Heart right ventricle (tissue), 16 donors: ENCODE data around the gene PLAC1. TPM values are rescaled to one million over a fixed set of nuclear protein-coding genes. Genes with fewer than 3 reads are reported as not detected.

Source experiments
- ATAC-seq, 8 donors: fragments of 200-7000 bp; cut with Tn5 transposase; one replicate each; pipeline ENCODE4 v1.9.1; 2020; ENCODE audit warnings: mild to moderate bottlenecking in 8 of 8, moderate library complexity in 8 of 8, moderate number of reproducible peaks in 1 of 8
- DNase-seq, 2 donors: peaks; one replicate each; pipeline ENCODE4 v3.0.0-alpha.2; 2020
- H3K27ac ChIP-seq, 10 donors: fragments of 200-600 bp; sonication (generic) in 2 of 10; one replicate each; pipeline versions ENCODE4 v1.5.0 to v1.8.0; 2020 to 2022; ENCODE audit warnings: mild to moderate bottlenecking in 3 of 10
- H3K27me3 ChIP-seq, 7 donors: fragments of 200-600 bp; one replicate each; pipeline ENCODE4 v1.8.0; 2021 to 2022; ENCODE audit warnings: mild to moderate bottlenecking in 2 of 7
- H3K36me3 ChIP-seq, 9 donors: fragments of 200-600 bp; sonication (generic) in 1 of 9; one replicate each; pipeline versions ENCODE4 v1.5.0 to v1.8.0; 2020 to 2022; ENCODE audit warnings: mild to moderate bottlenecking in 2 of 9
- H3K4me1 ChIP-seq, 9 donors: fragments of 200-600 bp; sonication (generic) in 1 of 9; one replicate each; pipeline versions ENCODE4 v1.5.0 to v1.8.0; 2020 to 2022; ENCODE audit warnings: mild to moderate bottlenecking in 4 of 9
- H3K4me3 ChIP-seq, 10 donors: fragments of 200-600 bp; sonication (generic) in 2 of 10; one replicate each; pipeline versions ENCODE4 v1.5.0 to v1.8.0; 2020 to 2022; ENCODE audit warnings: mild to moderate bottlenecking in 7 of 10, moderate library complexity in 2 of 10
- H3K9me3 ChIP-seq, 11 donors: fragments of 200-600 bp in 10 of 11; sonication (generic) in 2 of 11; one replicate each; pipeline versions ENCODE4 v1.5.0 to v1.8.0; 2013 to 2022; ENCODE audit warnings: mild to moderate bottlenecking in 2 of 11, control low read depth in 1 of 11, moderate library complexity in 1 of 11
- WGBS, 2 donors: extraction: QIAGEN DNeasy Blood & Tissue Kit; methylation state at CpG; one replicate each; pipeline ENCODE4 v1.1.7; 2013; ENCODE audit warnings: inconsistent platforms in 1 of 2; 5-methylcytosine and 5-hydroxymethylcytosine counted together
- intact Hi-C, 10 donors: fragments of 100-400 bp; cut with DNase I; formaldehyde crosslinking; loops; one replicate each; pipeline versions ENCODE4 v1.11.1 to v1.14.2; 2022
- polyA plus RNA-seq, 2 donors: library from polyadenylated mRNA; stranded (reverse); fragments of 200-250 nt; gene quantifications; one replicate each; pipeline ENCODE4 v1.2.3, GENCODE V29; 2013
- total RNA-seq, 10 donors: library from RNA; stranded (reverse); fragmentation: NEBNext Ultra II Directional in 3 of 10; extraction: Animal tissue kit (Norgen Biotek cat#: 25700) in 3 of 10; gene quantifications; one replicate each; pipeline versions ENCODE4 v1.2.1 to v1.2.4, GENCODE V29; 2021 to 2023
- TF ChIP-seq, protein P1 (sequence below), 9 donors: fragments of 200-600 bp; sonication (generic) in 2 of 9; IDR thresholded peaks; one replicate each; pipeline versions ENCODE4 v1.5.0 to v1.8.0; 2021 to 2022; ENCODE audit warnings: antibody characterized with exemption in 9 of 9, mild to moderate bottlenecking in 5 of 9, moderate library complexity in 1 of 9
- donor health status: Arrhythmogenic right ventricular cardiomyopathy.
- donor health status: ischemic (EF 13 %, LVEDD 7.1; RV severe dilation, severe dysfunction).
- donor health status: healthy with polysubstance abuse.
- donor health status: DM: no; HTN: yes; CAD: no.
- donor health status: DM: no; HTN: no; CAD: no.
- donor health status: ischemic (EF 25% LVEDD 6.9; RV normal size, moderate dysfunction).
- donor health status: ischemic (EF 25% LVEDD 5.7; RV mildly dilated, moderate dysfunction).
- donor health status: healthy.
- donor health status: DM: yes; HTN: yes; CAD: no.
- donor health status: Ischemic cardiomyopathy.
- donor health status: ischemic (EF 35%, LVEDD 5.7; RV mildly dilated, moderate dysfunction).
- donor health status: nonischemic (EF 11% LVEDD 7.7; RV severe dilation, severe dysfunction).
- donor health status: DM: yes; HTN: yes; CAD: no.
- donor health status: PGD.
- donor health status: ischemic (EF 29% LVEDD 5.4; RV normal size, mild dysfunction).
- donor health status: nonischemic (EF 23%, LVEDD 6.1; RV moderate dilation, normal function).

Gene PLAC1
- total and polyA plus RNA-seq, 12 donors, result not detected

DNA sequence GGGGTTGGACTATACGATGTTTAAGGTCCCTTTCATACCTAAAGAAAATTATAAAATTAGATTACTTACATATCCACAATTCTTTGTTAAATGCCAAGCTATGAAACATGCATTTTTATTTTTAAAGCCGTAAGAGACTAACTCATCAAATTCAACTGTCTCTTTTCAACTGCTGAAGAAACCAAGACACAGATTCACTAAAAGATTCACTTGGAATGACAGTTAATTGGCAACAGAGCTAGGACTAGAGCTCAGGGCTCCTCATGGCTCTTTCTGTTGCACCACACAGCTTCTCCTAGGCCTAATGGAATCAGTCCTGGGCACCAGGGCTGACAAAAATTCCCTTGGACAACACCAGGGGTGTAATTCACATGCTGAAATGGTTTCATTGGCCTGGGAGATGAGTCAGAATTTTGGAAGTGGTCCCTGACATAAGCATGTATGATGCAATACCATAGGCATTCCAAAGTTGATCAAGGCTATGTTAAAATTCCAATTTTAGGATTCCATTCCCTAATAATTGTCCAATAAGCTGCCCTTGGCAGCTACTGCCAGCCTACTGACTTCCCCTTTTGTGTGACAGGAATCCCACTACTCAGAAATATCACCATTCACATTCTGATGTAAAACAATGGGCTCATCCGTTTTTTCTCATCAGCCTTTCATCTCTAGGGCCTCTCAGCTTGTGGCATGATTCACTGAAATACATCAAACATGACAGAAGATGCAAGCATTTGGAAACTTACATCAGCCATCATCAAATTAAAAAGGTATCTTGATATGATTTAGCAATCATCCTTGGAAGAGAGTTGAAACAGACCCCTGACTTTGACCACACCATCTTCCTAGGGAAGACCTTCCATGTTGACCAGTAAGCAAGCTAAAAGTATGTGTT lies 54.2 kb downstream of the PLAC1 start:
- 80 to 81% methylated on average over 3 of the region's 3 CpGs for WGBS, 2 donors
- ATAC-seq, result peak in 3 of 8 donors; percentile 42 to 75 (median 46)
- Histone ChIP-seq H3K27ac (no peak overlapping the region), H3K9me3 (peaks cover 0 to 6% (median 0%) of the 10 kb centered on the region in 11 donors), H3K4me3 (no peak overlapping the region), H3K27me3 (peaks cover 0 to 7% (median 0%) of the 10 kb centered on the region in 7 donors), H3K4me1 (peaks cover 0 to 21% (median 0%) of the 10 kb centered on the region in 9 donors), H3K36me3 (no peaks in the 10 kb centered on the region)
- no peak for DNase-seq
- intact Hi-C loops, result no loop called here
- TF ChIP-seq, protein P1, sequence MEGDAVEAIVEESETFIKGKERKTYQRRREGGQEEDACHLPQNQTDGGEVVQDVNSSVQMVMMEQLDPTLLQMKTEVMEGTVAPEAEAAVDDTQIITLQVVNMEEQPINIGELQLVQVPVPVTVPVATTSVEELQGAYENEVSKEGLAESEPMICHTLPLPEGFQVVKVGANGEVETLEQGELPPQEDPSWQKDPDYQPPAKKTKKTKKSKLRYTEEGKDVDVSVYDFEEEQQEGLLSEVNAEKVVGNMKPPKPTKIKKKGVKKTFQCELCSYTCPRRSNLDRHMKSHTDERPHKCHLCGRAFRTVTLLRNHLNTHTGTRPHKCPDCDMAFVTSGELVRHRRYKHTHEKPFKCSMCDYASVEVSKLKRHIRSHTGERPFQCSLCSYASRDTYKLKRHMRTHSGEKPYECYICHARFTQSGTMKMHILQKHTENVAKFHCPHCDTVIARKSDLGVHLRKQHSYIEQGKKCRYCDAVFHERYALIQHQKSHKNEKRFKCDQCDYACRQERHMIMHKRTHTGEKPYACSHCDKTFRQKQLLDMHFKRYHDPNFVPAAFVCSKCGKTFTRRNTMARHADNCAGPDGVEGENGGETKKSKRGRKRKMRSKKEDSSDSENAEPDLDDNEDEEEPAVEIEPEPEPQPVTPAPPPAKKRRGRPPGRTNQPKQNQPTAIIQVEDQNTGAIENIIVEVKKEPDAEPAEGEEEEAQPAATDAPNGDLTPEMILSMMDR (IDR thresholded peaks at IDR 0.05), result peak in 1 of 9 donors; percentile 7

DNA sequence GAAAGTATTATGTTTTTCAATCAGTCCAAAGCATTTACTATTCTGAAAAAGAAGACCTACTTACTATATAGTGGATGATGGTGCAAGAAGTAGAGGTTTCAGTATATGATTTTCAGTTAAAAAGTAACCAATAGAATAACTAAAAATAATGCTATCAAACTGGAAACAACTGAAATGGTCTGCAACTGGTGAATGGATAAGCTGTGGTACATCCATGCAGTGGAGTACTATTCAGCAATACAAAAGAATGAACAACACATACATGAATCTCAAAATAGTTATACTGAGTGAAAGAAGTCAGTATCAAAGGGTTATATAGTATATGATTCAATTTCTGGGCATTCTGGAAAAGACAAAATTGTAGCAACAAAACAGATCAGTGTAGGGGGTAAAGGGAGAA lies 55.9 kb downstream of the PLAC1 start:
- TF ChIP-seq, protein P1 (IDR thresholded peaks at IDR 0.05), result no peak
- intact Hi-C loops, result no loop called here
- no peak for ATAC-seq

DNA sequence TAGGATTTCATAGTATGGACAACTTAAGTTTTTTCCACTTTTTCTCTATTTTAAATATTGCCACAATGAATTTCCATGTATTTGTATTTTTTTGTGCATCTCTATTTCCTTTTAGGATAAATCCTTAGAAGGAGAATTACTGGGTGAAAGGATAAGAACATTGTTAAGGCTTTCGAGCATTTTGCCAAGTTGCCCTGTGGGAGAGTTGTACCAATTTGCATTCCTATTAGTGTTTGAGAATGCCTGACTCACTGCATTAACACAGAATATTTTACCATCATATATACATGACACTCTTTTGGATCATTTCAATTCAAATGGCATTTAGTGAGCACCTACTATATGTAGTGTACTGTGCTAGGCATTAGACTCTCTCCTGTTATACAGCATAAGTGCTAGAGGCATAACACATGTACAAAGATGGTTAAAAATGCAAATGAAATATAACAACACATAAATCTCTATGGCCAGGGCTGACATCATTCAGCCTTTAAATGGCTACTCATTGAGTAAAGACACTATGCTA lies 57.0 kb downstream of the PLAC1 start:
- ATAC-seq (no peak), DNase-seq (no peak)
- Histone ChIP-seq H3K4me3 (no peak overlapping the region), H3K4me1 (peaks cover 0 to 21% (median 0%) of the 10 kb centered on the region in 9 donors), H3K9me3 (peaks cover 0 to 6% (median 0%) of the 10 kb centered on the region in 11 donors), H3K27ac (no peak overlapping the region), H3K36me3 (no peaks in the 10 kb centered on the region), H3K27me3 (peaks cover 0 to 28% (median 0%) of the 10 kb centered on the region in 7 donors)
- intact Hi-C loops, result no loop called here
- WGBS, 2 donors, result 94 to 95% methylated on average over 1 of the region's 1 CpG
- TF ChIP-seq, protein P1 (IDR thresholded peaks at IDR 0.05), result no peak

More for the DNA sequence above, 55.9 kb downstream of the PLAC1 start:
- Histone ChIP-seq H3K36me3 (no peaks in the 10 kb centered on the region), H3K4me1 (peaks cover 0 to 21% (median 0%) of the 10 kb centered on the region in 9 donors), H3K4me3 (no peak overlapping the region), H3K9me3 (peaks cover 0 to 6% (median 0%) of the 10 kb centered on the region in 11 donors), H3K27me3 (peaks cover 0 to 17% (median 0%) of the 10 kb centered on the region in 7 donors), H3K27ac (no peak overlapping the region)
- DNase-seq, result no peak

DNA sequence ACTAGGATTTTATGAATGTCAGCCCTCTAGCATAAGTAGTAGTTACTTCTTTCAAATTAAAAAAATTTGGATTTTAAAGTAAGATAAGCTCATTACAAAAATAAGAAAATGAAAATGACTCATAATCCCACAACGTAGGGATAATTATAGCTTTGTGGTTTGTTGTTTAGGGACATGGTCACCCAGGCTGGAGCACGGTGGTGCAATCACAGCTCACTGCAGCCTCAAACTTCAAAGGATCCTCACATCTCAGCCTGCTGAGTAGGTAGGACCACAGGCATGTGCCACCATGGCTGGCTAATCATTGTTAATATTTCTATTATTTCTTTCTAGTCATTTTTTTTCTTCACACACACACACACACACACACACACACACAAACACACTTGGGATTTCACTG lies 57.6 kb downstream of the PLAC1 start:
- H3K27ac ChIP-seq, result no peak overlapping the region
- intact Hi-C loops, result no loop called here
- WGBS, 2 donors, result 43 to 58% methylated on average over 2 of the region's 2 CpGs
- TF ChIP-seq, protein P1 (IDR thresholded peaks at IDR 0.05), result no peak
- H3K4me1 ChIP-seq, result peaks cover 0 to 21% (median 0%) of the 10 kb centered on the region in 9 donors
- no peak overlapping the region for H3K4me3 ChIP-seq
- no peak for DNase-seq
- H3K36me3 ChIP-seq, result no peaks in the 10 kb centered on the region
- peaks cover 0 to 6% (median 0%) of the 10 kb centered on the region in 11 donors for H3K9me3 ChIP-seq
- ATAC-seq, result no peak
- H3K27me3 ChIP-seq, result peaks cover 0 to 30% (median 0%) of the 10 kb centered on the region in 7 donors
